HS-27A (cell line): ENCODE data around the gene FBRSL1.
"Not testable (repeated sequence)": the region's sequence is repeated elsewhere in the genome, so short reads cannot be mapped to it uniquely, and the experiment has no call there.

ENCODE experiments used
- DNase-seq: peaks from one replicate; pipeline ENCODE4 v3.0.0-alpha.2; 2012; ENCODE audit warnings: low read depth, missing footprints

FBRSL1 gene

GRCh38 chr12:132489602-132490266, at the start of gene FBRSL1:
TSS of gene FBRSL1 (plus strand) at chr12:132490151.
- DNase-seq = peak; percentile 14

- not testable (repeated sequence) for DNase-seq
These were observed 49.5 kb upstream of the FBRSL1 start for GRCh38 chr12:132440420-132440819.

GRCh38 chr12:132441871-132442863, 47.8 kb upstream of the FBRSL1 start:
- no peak for DNase-seq

GRCh38 chr12:132443091-132443490, 46.9 kb upstream of the FBRSL1 start:
- no peak for DNase-seq

GRCh38 chr12:132444283-132444682, 45.7 kb upstream of the FBRSL1 start:
- no peak for DNase-seq

- DNase-seq = no peak
These were observed 44.7 kb upstream of the FBRSL1 start for GRCh38 chr12:132444957-132445883.

- no peak for DNase-seq
These were observed 43.9 kb upstream of the FBRSL1 start for GRCh38 chr12:132445884-132446632.

GRCh38 chr12:132446633-132447326, 43.2 kb upstream of the FBRSL1 start:
- DNase-seq = no peak

- DNase-seq = no peak
These were observed 42.6 kb upstream of the FBRSL1 start for GRCh38 chr12:132447327-132447720.

GRCh38 chr12:132447731-132448462, 42.1 kb upstream of the FBRSL1 start:
- no peak for DNase-seq

- no peak for DNase-seq
These were observed 41.5 kb upstream of the FBRSL1 start for GRCh38 chr12:132448463-132448820.

- no peak for DNase-seq
These were observed 40.2 kb upstream of the FBRSL1 start for GRCh38 chr12:132449565-132450417.

GRCh38 chr12:132450418-132451171, 39.4 kb upstream of the FBRSL1 start:
- DNase-seq = no peak

- no peak for DNase-seq
These were observed 38.6 kb upstream of the FBRSL1 start for GRCh38 chr12:132451172-132451835.

- DNase-seq = no peak
These were observed 38.1 kb upstream of the FBRSL1 start for GRCh38 chr12:132451836-132452195.

- no peak for DNase-seq
These were observed 37.2 kb upstream of the FBRSL1 start for GRCh38 chr12:132452596-132453350.
